Chondrocyte (in vitro differentiated cells): Measurements from ENCODE around the gene CCDC3. TPM values are rescaled to one million over a fixed set of nuclear protein-coding genes. Genes with fewer than 3 reads are reported as not detected.

Experiments used
- DNase-seq: peaks from one replicate; pipeline ENCODE4 v3.0.0; 2021; ENCODE audit warnings: mixed read lengths, low spot score
- H3K27ac Mint-ChIP-seq: one replicate; pipeline ENCODE4 v1.8.0; 2021; ENCODE audit warnings: mild to moderate bottlenecking, moderate library complexity, mixed read lengths; ENCODE audit not compliant: unreplicated experiment
- H3K27me3 Mint-ChIP-seq: 2 replicates; pipeline ENCODE4 v1.8.0; 2021; ENCODE audit warnings: low read depth, mixed read lengths
- H3K36me3 Mint-ChIP-seq: 2 replicates; pipeline ENCODE4 v1.8.0; 2021; ENCODE audit warnings: low read depth, mixed read lengths
- H3K4me1 Mint-ChIP-seq: 2 replicates; pipeline ENCODE4 v1.8.0; 2021; ENCODE audit warnings: low read depth, mild to moderate bottlenecking, mixed read lengths
- H3K4me3 Mint-ChIP-seq: one replicate; pipeline ENCODE4 v1.8.0; 2021; ENCODE audit warnings: mild to moderate bottlenecking, moderate library complexity, mixed read lengths; ENCODE audit not compliant: unreplicated experiment
- H3K9me3 Mint-ChIP-seq: 2 replicates; pipeline ENCODE4 v1.8.0; 2021; ENCODE audit warnings: low read depth, mixed read lengths
- total RNA-seq: library from RNA; stranded (reverse); gene quantifications from 3 replicates; pipeline ENCODE4 v1.2.1, GENCODE V29; 2021
- TF ChIP-seq, protein P1 (sequence below): fragments of 200-600 bp; sonication (generic); IDR thresholded peaks from 2 replicates; pipeline ENCODE4 v1.5.0; 2021; ENCODE audit warnings: antibody characterized with exemption, mild to moderate bottlenecking, moderate library complexity

CCDC3 gene
- total RNA-seq, 1 donor from 2014 or later, result 145 TPM

DNA sequence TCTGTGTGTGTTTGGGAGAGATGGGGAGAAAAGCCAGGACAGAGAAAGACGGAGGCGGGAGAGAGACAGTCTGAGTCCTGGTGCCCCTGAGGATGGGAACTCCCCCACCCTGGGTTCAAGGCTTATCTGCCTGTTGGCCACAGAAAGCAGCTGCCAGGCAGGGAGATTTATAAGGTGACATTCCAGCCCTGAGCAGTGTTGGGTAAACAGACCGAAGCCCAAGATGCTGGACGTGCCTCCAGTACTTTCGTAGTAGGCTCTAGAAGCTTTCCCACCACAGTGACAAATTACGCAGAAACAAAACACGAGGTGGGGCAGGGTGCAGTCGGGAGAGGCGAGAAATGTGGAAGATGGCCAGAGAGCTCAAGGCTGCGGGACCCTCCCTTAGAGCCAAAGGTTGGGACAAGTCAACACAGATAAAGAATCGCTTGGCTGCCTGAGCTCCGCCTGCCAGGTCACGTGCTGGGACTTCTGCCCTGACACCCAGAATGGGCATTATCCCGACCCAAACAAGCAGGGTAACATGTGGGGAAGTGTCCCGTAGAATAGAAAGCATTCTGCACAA, 41.1 kb downstream of the CCDC3 start:
- H3K9me3 Mint-ChIP-seq, result no peaks in the 10 kb centered on the region
- H3K27me3 Mint-ChIP-seq, result no peaks in the 10 kb centered on the region
- peak overlapping the region; percentile 1 for H3K27ac Mint-ChIP-seq
- no peak for DNase-seq
- H3K4me3 Mint-ChIP-seq, result no peak overlapping the region
- H3K4me1 Mint-ChIP-seq, result peaks cover 19% of the 10 kb centered on the region
- H3K36me3 Mint-ChIP-seq, result peaks cover 3% of the 10 kb centered on the region
- TF ChIP-seq, protein P1, sequence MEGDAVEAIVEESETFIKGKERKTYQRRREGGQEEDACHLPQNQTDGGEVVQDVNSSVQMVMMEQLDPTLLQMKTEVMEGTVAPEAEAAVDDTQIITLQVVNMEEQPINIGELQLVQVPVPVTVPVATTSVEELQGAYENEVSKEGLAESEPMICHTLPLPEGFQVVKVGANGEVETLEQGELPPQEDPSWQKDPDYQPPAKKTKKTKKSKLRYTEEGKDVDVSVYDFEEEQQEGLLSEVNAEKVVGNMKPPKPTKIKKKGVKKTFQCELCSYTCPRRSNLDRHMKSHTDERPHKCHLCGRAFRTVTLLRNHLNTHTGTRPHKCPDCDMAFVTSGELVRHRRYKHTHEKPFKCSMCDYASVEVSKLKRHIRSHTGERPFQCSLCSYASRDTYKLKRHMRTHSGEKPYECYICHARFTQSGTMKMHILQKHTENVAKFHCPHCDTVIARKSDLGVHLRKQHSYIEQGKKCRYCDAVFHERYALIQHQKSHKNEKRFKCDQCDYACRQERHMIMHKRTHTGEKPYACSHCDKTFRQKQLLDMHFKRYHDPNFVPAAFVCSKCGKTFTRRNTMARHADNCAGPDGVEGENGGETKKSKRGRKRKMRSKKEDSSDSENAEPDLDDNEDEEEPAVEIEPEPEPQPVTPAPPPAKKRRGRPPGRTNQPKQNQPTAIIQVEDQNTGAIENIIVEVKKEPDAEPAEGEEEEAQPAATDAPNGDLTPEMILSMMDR, result no peak

DNA sequence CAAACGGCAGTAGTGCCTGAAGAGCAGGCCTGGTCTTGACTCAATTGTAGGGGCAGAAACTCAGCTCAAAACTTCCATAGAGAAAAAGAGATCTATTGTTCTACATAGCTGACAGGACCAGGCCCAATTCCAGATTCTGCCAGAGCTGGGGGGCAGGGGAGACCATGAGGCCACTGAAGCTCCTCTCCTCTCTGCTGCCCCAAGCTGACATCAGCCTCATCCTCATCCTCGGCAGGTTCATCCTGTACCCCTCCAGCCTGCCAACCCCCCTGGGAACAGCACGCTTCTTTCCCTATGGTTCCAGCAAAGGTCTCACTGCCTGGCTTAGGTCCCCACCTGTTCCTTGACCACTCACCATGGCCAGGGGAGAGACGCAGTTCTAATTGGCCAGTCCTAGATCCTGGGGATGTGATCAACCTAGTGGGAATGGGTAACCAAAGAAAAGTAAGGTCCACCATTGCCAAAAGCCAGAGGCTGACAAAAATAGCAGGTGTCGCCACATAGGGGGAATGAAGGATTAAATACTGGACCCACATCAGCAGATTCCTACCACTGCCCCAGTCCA, 42.9 kb downstream of the CCDC3 start:
- Mint-ChIP-seq H3K9me3 (peaks cover 4% of the 10 kb centered on the region), H3K27me3 (no peaks in the 10 kb centered on the region), H3K4me1 (peaks cover 24% of the 10 kb centered on the region), H3K36me3 (peaks cover 3% of the 10 kb centered on the region), H3K27ac (no peak overlapping the region), H3K4me3 (no peak overlapping the region)
- TF ChIP-seq, protein P1, result no peak
- DNase-seq, result no peak

- no peak for DNase-seq
- TF ChIP-seq, protein P1, result no peak
- H3K27me3 Mint-ChIP-seq, result no peaks in the 10 kb centered on the region
- H3K36me3 Mint-ChIP-seq, result peaks cover 11% of the 10 kb centered on the region
- peaks cover 9% of the 10 kb centered on the region for H3K9me3 Mint-ChIP-seq
- no peak overlapping the region for H3K4me3 Mint-ChIP-seq
- no peak overlapping the region for H3K27ac Mint-ChIP-seq
- H3K4me1 Mint-ChIP-seq, result peaks cover 21% of the 10 kb centered on the region
Observed at GRCh38 chr10:12957081-12957480, 44.4 kb downstream of the CCDC3 start.

GRCh38 chr10:12954866-12955265, 46.6 kb downstream of the CCDC3 start:
- Mint-ChIP-seq H3K27ac (no peak overlapping the region), H3K4me1 (peaks cover 11% of the 10 kb centered on the region), H3K36me3 (peaks cover 12% of the 10 kb centered on the region), H3K4me3 (no peak overlapping the region), H3K9me3 (peaks cover 9% of the 10 kb centered on the region), H3K27me3 (no peaks in the 10 kb centered on the region)
- DNase-seq, result no peak
- TF ChIP-seq, protein P1, result no peak

DNA sequence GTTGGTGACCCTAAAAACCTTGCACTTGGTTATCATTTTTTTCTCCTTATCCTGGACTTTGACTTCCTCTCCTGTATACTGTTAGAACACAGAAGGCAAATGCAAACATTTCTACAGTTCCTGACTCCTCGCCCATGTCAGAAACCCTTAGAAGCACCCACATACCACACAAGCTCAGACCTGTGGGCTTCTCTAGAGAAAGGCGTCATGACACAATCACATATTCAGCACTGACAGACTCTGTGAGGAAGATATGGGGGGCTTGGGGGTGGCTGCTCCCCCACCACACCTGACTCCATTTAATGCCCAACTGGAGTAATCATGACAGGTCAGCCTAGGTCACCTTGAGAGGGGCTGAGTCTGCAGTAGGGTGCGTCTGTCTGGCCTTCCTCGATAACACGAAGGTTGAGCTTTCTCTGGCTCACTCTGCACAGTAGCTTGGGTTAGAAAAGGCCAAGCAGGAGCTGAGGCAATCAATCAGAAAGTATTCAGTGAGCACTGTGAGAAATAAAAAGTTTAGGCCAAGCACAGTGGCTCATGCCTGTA, 50.9 kb downstream of the CCDC3 start:
- peaks cover 25% of the 10 kb centered on the region for H3K4me1 Mint-ChIP-seq
- no peaks in the 10 kb centered on the region for H3K27me3 Mint-ChIP-seq
- TF ChIP-seq, protein P1, result no peak
- H3K36me3 Mint-ChIP-seq, result peaks cover 13% of the 10 kb centered on the region
- DNase-seq, result no peak
- peaks cover 9% of the 10 kb centered on the region for H3K9me3 Mint-ChIP-seq
- H3K27ac Mint-ChIP-seq, result no peak overlapping the region
- H3K4me3 Mint-ChIP-seq, result no peak overlapping the region
